ES-I3 (cell line): ENCODE results near the gene OCRL.

Experiments used
- H3K36me3 ChIP-seq: 2 replicates; pipeline ENCODE4 v1.6.1; 2013; ENCODE audit warnings: mild to moderate bottlenecking, low read length, control low read depth, moderate library complexity; ENCODE audit not compliant: insufficient read depth
- H3K4me1 ChIP-seq: 2 replicates; pipeline ENCODE4 v1.6.1; 2013; ENCODE audit warnings: mild to moderate bottlenecking, control low read depth, low read length; ENCODE audit not compliant: insufficient read depth
- H3K9ac ChIP-seq: 2 replicates; pipeline ENCODE4 v1.6.1; 2013; ENCODE audit warnings: low read depth, mild to moderate bottlenecking, low read length, moderate library complexity
- H3K9me3 ChIP-seq: 2 replicates; pipeline ENCODE4 v1.6.1; 2013; ENCODE audit warnings: mild to moderate bottlenecking, low read length, moderate library complexity; ENCODE audit not compliant: control insufficient read depth, insufficient read depth

The OCRL gene

GRCh38 chrX:129540068-129540653, at the start of gene OCRL:
Gene OCRL, plus strand, starts transcription at chrX:129540259. Its CDS starts 181 bp downstream, at chrX:129540440.
- peak within 1 kb of the TSS; percentile 89 for H3K9ac ChIP-seq
- H3K9me3 ChIP-seq: no peaks in the 10 kb centered on the region
- no peaks in the 10 kb centered on the region for H3K4me1 ChIP-seq
- H3K36me3 ChIP-seq: no peaks in the 10 kb centered on the region

- Histone ChIP-seq H3K9me3 (no peaks in the 10 kb centered on the region), H3K4me1 (peaks cover 8% of the 10 kb centered on the region; the same call in 1 of the 2 replicates), H3K36me3 (peaks cover 21% of the 10 kb centered on the region), H3K9ac (no peak overlapping the region)
Observed at GRCh38 chrX:129490330-129490729, 49.7 kb upstream of the OCRL start.

DNA sequence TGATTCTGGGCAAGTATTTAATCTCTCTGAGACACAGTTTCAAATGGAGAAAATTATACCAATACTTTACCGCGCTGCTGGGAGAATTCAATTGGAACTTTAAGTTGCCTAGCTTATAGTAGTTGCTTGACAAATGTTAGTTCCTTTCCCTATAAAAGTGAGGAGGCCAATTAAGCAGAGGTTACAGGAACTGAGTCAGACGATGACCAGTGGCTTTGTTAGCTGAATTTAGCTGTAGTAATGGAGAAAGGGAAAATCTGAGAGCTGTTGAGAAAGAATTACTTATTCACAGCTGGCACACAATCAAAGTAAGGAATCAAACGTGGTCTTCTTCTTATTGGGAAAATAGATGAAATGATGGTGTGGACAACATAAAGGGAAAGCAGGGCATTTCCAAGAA, 46.4 kb upstream of the OCRL start:
- H3K36me3 ChIP-seq: peaks cover 19% of the 10 kb centered on the region
- H3K9ac ChIP-seq: no peak overlapping the region
- H3K9me3 ChIP-seq: no peaks in the 10 kb centered on the region
- H3K4me1 ChIP-seq: no peaks in the 10 kb centered on the region

DNA sequence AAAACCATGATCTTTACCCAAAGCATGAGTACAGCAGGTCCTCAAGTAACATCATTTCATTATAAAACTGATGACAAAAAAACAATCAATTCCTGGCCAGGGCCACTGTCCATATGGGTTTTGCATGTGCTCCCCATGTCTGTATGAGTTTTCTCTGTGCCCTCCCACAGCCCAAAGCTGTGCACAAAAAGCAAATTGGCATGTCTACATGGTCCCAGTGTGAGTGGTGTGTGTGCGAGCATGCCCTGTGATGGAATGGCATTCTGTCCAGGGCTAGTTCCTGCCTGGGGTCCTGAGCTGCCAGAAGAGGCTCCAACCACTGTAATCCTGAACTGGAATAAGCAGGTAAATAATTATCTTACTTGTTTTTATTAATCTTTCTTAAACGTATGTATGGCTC, 45.2 kb upstream of the OCRL start:
- Histone ChIP-seq H3K9ac (no peak overlapping the region), H3K4me1 (no peaks in the 10 kb centered on the region), H3K36me3 (peaks cover 19% of the 10 kb centered on the region), H3K9me3 (no peaks in the 10 kb centered on the region)

- Histone ChIP-seq H3K9me3 (no peaks in the 10 kb centered on the region), H3K9ac (no peak overlapping the region), H3K4me1 (no peaks in the 10 kb centered on the region), H3K36me3 (peaks cover 17% of the 10 kb centered on the region)
Observed at GRCh38 chrX:129495900-129496299, 44.2 kb upstream of the OCRL start.

- Histone ChIP-seq H3K36me3 (peaks cover 17% of the 10 kb centered on the region), H3K4me1 (no peaks in the 10 kb centered on the region), H3K9ac (no peak overlapping the region), H3K9me3 (no peaks in the 10 kb centered on the region)
Observed at GRCh38 chrX:129496625-129497024, 43.4 kb upstream of the OCRL start.

DNA sequence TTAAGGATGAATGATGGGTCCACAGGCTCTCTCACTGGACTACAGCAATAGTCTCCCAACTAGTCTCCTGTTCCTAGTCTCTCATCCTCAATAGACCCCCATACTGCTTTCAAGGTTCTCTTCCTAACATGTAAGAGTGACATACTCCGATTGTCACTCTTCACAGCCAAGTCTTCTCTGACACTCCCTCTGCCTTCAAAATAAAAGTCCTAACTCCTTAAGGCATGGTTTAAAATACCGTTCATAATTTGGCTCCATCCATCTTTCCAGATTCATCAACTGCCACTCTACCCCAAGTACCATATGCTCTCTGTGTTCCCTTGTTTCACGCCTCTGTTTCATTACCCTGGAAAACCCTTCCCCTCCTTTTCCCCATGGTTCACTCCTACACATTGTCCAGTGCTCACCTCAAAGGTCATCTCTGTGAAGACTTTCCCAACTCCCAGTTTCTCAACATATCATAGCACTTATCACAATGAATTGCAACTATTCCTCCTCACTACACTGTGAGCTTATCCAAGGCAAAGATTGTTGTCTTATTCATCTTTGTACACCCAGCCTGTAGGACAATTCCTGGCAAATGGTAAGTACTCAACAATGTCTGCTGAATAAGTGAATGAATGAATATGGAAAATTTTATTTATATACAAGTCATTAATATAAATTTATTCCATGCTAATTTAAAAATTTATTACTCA, 42.8 kb upstream of the OCRL start:
- no peaks in the 10 kb centered on the region for H3K4me1 ChIP-seq
- H3K9ac ChIP-seq: no peak overlapping the region
- peaks cover 23% of the 10 kb centered on the region for H3K36me3 ChIP-seq
- H3K9me3 ChIP-seq: no peaks in the 10 kb centered on the region

DNA sequence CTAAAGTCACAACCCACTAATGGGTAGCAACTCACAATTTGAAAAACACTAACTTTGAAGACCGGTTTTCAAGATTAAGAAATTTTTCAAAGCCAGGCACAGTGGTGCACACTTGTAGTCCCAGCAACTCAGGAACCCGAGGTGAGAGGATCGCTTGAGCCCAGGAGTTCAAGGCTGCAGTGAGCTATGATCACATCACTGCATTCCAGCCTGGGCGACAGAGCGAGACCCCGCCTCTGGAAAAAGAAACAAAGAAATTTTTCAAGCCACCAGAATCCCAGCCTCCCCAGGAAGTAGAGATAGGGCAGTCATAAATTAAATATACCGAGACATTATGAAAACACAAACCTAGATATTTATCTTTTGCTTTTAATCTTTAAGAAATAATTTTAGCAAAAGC, 29.7 kb upstream of the OCRL start:
- Histone ChIP-seq H3K4me1 (no peaks in the 10 kb centered on the region), H3K36me3 (peaks cover 17% of the 10 kb centered on the region), H3K9me3 (no peaks in the 10 kb centered on the region), H3K9ac (no peak overlapping the region)

DNA sequence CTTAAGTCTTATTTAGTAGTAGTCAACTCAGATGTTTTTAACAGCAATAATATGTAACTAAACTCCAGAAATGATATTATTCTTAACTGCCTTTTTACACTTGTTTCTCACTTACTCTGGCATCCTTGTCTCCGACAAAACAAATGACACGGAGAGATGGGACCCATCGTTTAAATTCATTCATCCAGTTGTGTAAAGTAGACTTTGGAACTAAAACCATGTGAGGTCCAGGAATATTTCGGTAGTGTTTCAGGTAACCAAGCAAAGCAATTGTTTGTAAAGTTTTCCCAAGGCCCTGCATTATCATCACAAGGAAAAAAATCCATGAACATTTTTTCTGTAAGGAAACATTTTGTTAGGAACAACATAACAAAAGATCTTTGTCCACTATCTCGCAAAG, 28.4 kb upstream of the OCRL start:
- Histone ChIP-seq H3K9ac (no peak overlapping the region), H3K4me1 (no peaks in the 10 kb centered on the region), H3K9me3 (no peaks in the 10 kb centered on the region), H3K36me3 (peaks cover 19% of the 10 kb centered on the region)

DNA sequence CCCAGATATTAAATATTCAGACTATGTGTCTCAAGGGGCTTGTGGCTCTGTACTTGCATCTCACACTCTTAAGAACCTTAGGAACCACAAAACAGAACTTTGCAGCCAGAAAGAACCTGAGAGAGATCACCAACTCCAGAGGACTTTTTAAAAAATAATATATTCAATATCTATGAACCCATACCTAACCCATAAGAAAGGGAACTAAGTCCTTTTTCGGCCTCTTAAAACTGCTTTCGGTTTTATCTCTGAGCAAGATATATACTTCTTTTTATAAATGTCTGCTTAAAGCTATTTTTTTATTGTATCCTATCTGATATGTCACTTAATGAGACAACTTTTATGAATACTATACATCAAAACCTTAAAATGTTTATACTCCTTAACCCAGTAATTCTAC, 27.6 kb upstream of the OCRL start:
- H3K9me3 ChIP-seq: no peaks in the 10 kb centered on the region
- peaks cover 16% of the 10 kb centered on the region for H3K36me3 ChIP-seq
- H3K9ac ChIP-seq: no peak overlapping the region
- no peaks in the 10 kb centered on the region for H3K4me1 ChIP-seq

- no peak overlapping the region for H3K9ac ChIP-seq
- H3K9me3 ChIP-seq: no peaks in the 10 kb centered on the region
- no peaks in the 10 kb centered on the region for H3K4me1 ChIP-seq
- peaks cover 8% of the 10 kb centered on the region; the same call in 1 of the 2 replicates for H3K36me3 ChIP-seq
Observed at GRCh38 chrX:129516402-129516801, 23.7 kb upstream of the OCRL start.

DNA sequence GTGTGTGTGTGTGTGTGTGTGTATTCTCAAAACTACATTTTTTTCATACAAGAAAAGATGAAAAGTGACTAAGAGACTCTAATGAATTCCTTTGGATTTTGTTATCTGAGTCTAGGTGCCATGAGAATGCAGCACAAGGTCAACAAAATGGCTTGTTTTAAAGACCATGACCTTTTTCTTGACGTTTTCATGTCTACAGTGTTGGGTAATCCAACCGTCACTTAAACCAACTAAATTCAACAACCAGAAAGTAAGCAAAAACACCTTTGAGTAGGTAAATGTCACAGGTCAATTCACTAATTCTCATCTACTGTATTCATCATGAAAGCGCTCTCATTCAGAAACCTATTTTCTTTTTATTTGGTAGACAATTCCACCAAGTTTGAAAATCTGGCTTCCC, 19.9 kb upstream of the OCRL start:
- Histone ChIP-seq H3K36me3 (0 out of 2 replicates have a peak, but pooled peaks cover 4% of the 10 kb centered on the region), H3K9me3 (no peaks in the 10 kb centered on the region), H3K9ac (no peak overlapping the region), H3K4me1 (no peaks in the 10 kb centered on the region)

GRCh38 chrX:129522184-129523078, 17.6 kb upstream of the OCRL start:
- Histone ChIP-seq H3K4me1 (no peaks in the 10 kb centered on the region), H3K36me3 (no peaks in the 10 kb centered on the region), H3K9me3 (no peaks in the 10 kb centered on the region), H3K9ac (peak overlapping the region; percentile 97)

- Histone ChIP-seq H3K9me3 (no peaks in the 10 kb centered on the region), H3K36me3 (no peaks in the 10 kb centered on the region), H3K9ac (peak within 1 kb of the TSS; percentile 97), H3K4me1 (no peaks in the 10 kb centered on the region)
Observed at GRCh38 chrX:129523079-129523911, 16.8 kb upstream of the OCRL start, which contains the start of gene SMARCA1. Gene SMARCA1, minus strand, starts transcription at chrX:129523490. Its CDS starts 120 bp downstream, at chrX:129523370.
